T-helper 17 cell (primary cell): ENCODE results near the gene PRELID3B. TPM values are rescaled to one million over a fixed set of nuclear protein-coding genes. Genes with fewer than 3 reads are reported as not detected.

Source experiments
- ATAC-seq: fragments of 150-1000 bp; cut with Tn5 transposase; 2 replicates; pipeline ENCODE4 v1.10.0; 2021; ENCODE audit warnings: mild to moderate bottlenecking, moderate library complexity
- DNase-seq, 3 donors: peaks; one replicate each; pipeline versions ENCODE4 v3.0.0 to v3.0.0-alpha.2; 2020 to 2021
- H3K9me3 ChIP-seq: one replicate; pipeline ENCODE4 v1.7.0; 2013; ENCODE audit warnings: low read length, mild to moderate bottlenecking; ENCODE audit not compliant: control insufficient read depth, poor library complexity, severe bottlenecking
- H3K27ac Mint-ChIP-seq: one replicate; pipeline ENCODE4 v1.8.0; 2022; ENCODE audit warnings: mild to moderate bottlenecking, moderate library complexity, mixed read lengths
- H3K27me3 Mint-ChIP-seq: one replicate; pipeline ENCODE4 v1.8.0; 2022; ENCODE audit warnings: mixed read lengths
- H3K36me3 Mint-ChIP-seq: one replicate; pipeline ENCODE4 v1.8.0; 2022; ENCODE audit warnings: low read depth, mixed read lengths
- H3K4me1 Mint-ChIP-seq: one replicate; pipeline ENCODE4 v1.8.0; 2022; ENCODE audit warnings: mild to moderate bottlenecking, mixed read lengths
- H3K4me3 Mint-ChIP-seq: one replicate; pipeline ENCODE4 v1.8.0; 2022; ENCODE audit warnings: mild to moderate bottlenecking, moderate library complexity, mixed read lengths
- total RNA-seq, 4 donors: library from RNA in 2 of 4; stranded (reverse) in 2 of 4; gene quantifications; one replicate each; pipeline ENCODE4 v1.2.3 and lab custom pipeline; 2022 to 2026

PRELID3B gene
- total RNA-seq, 2 donors from 2014 or later, result 53.8 to 72.6 TPM

- peak overlapping the region; percentile 29 for H3K27ac Mint-ChIP-seq
- H3K36me3 Mint-ChIP-seq, result peaks cover 9% of the 10 kb centered on the region
Observed at GRCh38 chr20:58988565-58988882, 54.1 kb downstream of the PRELID3B start.

GRCh38 chr20:58987790-58988564 is 54.6 kb downstream of the PRELID3B start:
- no peaks in the 10 kb centered on the region for H3K9me3 ChIP-seq
- Mint-ChIP-seq H3K27me3 (no peaks in the 10 kb centered on the region), H3K27ac (peak overlapping the region; percentile 29), H3K4me3 (no peak overlapping the region), H3K4me1 (peaks cover 24% of the 10 kb centered on the region), H3K36me3 (peaks cover 9% of the 10 kb centered on the region)
- DNase-seq (no peak), ATAC-seq (no peak)

More at GRCh38 chr20:58988565-58988882, 54.1 kb downstream of the PRELID3B start:
- no peak for ATAC-seq
- Mint-ChIP-seq H3K27me3 (no peaks in the 10 kb centered on the region), H3K4me3 (no peak overlapping the region), H3K4me1 (peaks cover 24% of the 10 kb centered on the region)
- DNase-seq, result no peak
- no peaks in the 10 kb centered on the region for H3K9me3 ChIP-seq

GRCh38 chr20:58986968-58987517 is 55.5 kb downstream of the PRELID3B start:
- H3K4me1 Mint-ChIP-seq, result peaks cover 32% of the 10 kb centered on the region
- H3K27me3 Mint-ChIP-seq, result no peaks in the 10 kb centered on the region
- peaks cover 9% of the 10 kb centered on the region for H3K36me3 Mint-ChIP-seq
- no peaks in the 10 kb centered on the region for H3K9me3 ChIP-seq
- no peak for ATAC-seq
- peak overlapping the region; percentile 66 for H3K27ac Mint-ChIP-seq
- no peak for DNase-seq
- no peak overlapping the region for H3K4me3 Mint-ChIP-seq

- no peak overlapping the region for H3K4me3 Mint-ChIP-seq
- H3K36me3 Mint-ChIP-seq, result peaks cover 7% of the 10 kb centered on the region
- peak overlapping the region; percentile 66 for H3K27ac Mint-ChIP-seq
- DNase-seq (no peak), ATAC-seq (no peak)
- no peaks in the 10 kb centered on the region for H3K9me3 ChIP-seq
- no peaks in the 10 kb centered on the region for H3K27me3 Mint-ChIP-seq
- peaks cover 32% of the 10 kb centered on the region for H3K4me1 Mint-ChIP-seq
Observed at GRCh38 chr20:58986286-58986967, 56.2 kb downstream of the PRELID3B start.

- Mint-ChIP-seq H3K4me1 (peaks cover 32% of the 10 kb centered on the region), H3K4me3 (no peak overlapping the region), H3K27ac (no peak overlapping the region), H3K27me3 (no peaks in the 10 kb centered on the region), H3K36me3 (peaks cover 9% of the 10 kb centered on the region)
- ATAC-seq, result no peak
- no peaks in the 10 kb centered on the region for H3K9me3 ChIP-seq
- no peak for DNase-seq
Observed at GRCh38 chr20:58985656-58986055, 56.9 kb downstream of the PRELID3B start.

- Mint-ChIP-seq H3K27ac (peak overlapping the region; percentile 87), H3K4me3 (peak overlapping the region; percentile 67), H3K36me3 (peaks cover 9% of the 10 kb centered on the region), H3K27me3 (no peaks in the 10 kb centered on the region), H3K4me1 (peaks cover 32% of the 10 kb centered on the region)
- ATAC-seq (no peak), DNase-seq (no peak)
- H3K9me3 ChIP-seq, result no peaks in the 10 kb centered on the region
Observed at GRCh38 chr20:58984691-58985090, 57.9 kb downstream of the PRELID3B start.

Other genes with a start within 250 kb of the PRELID3B start
- under 1 TPM in 1 of 2 donors, not detected in 1; 0.72 TPM for gene GNAS-AS1, start 191.9 kb downstream of the PRELID3B start, total RNA-seq
- gene GNAS, start 190.1 kb downstream of the PRELID3B start, total RNA-seq, result 1,000 to 10,000 TPM in 1 of 2 donors, 100 to 1,000 TPM in 1; 755 to 1,096 TPM
- 10 to 100 TPM; 71.0 to 82.3 TPM for gene NELFCD, start 61.5 kb downstream of the PRELID3B start, total RNA-seq
- gene CTSZ, start 35.5 kb downstream of the PRELID3B start, total RNA-seq, result 10 to 100 TPM; 27.4 to 30.1 TPM
- 100 to 1,000 TPM in 1 of 2 donors, 10 to 100 TPM in 1; 14.0 to 483 TPM for gene TUBB1, start 23.4 kb downstream of the PRELID3B start, total RNA-seq
- 10 to 100 TPM; 57.8 to 84.0 TPM for gene ATP5F1E, start 10.5 kb downstream of the PRELID3B start, total RNA-seq
- 10 to 100 TPM; 37.8 to 42.0 TPM for gene ZNF831, start 121.0 kb upstream of the PRELID3B start, total RNA-seq